ENCODE data around the gene MED16.
"Not testable (repeated sequence)": the region's sequence is repeated elsewhere in the genome, so short reads cannot be mapped to it uniquely, and the experiment has no call there.

The MED16 gene

DNA sequence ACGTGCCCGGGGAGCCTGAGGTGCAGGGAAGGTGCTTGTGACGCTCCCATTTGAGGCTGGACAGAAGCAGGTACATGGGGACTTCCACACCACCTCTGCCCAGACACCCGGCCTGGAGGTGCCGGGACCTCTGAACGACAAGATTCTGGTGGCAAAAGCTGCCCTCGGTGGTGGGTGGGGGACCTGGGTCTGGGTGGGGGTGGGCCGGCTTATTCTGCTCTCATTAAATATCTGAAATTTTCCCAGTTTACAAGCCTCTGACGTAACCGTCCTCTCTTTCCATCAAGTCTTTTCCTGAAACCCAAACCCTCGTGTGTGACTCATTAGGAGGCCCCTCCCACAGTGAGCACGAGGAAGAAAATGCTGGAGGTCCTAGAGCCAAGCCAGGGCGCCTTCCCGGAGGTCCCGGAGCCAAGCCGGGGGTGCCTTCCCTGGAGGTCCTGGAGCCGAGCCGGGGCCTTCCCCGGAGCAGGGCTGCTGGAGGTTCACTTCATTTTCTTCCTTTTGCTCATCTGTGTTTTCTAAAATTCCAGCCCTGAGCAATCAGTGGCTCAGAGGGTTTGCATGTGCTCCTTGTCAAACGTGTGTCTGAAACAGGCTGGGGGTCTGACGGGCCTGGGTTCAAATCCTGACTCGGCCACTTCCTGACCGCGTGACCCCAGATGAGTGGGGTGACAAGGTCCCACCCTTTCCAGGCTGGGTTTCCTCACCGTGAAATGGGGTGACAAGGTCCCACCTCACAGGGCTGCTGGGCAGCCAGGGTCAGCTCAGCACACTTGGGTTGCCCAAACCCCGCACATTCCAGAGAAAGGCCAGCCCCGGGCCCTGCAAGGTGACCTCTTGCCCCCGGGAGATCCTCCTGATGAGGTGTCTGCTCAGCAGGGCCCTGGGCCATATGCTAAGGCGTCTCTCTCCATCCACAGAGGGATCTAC, 23.5 kb downstream of the MED16 start:
- DNase-seq = no peak

DNA sequence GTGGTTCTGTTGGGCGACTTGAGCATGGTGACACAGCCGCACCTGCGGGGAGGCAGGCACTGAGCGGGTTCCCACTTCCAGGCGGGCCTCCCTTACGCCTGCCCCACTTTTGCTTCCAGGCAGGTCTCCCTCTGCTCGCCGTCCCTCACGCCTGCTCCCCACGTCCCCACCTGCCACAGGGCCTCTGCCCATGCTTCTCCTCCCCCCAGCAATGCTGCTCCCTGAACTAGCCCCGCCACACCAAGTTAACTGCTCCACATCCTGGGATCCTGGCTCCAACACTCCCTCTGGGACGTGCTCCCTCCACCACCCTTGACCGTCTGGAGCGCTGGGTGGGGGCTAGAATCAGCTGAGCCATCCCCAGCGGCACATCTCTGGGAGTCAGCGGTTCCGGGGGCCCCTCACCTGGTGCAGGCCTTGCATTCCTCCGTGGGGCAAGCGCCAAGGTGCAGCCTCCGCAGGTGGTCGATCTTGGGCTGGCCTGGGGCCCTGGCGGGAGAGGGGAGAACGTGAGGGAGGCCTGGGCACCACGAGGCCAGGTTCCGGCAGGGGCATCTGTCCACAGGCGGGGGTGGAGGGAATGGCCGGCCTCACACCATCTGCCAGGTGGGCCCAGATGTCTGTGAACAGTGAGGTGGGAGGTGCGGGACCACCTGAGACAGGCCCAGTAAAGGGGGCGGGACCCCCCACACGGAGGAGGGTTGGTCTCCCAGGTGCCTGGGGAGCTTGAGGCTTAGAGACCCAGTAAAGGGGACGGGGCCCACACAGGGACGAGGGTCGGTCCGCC, 24.3 kb downstream of the MED16 start:
- DNase-seq = no peak

DNA sequence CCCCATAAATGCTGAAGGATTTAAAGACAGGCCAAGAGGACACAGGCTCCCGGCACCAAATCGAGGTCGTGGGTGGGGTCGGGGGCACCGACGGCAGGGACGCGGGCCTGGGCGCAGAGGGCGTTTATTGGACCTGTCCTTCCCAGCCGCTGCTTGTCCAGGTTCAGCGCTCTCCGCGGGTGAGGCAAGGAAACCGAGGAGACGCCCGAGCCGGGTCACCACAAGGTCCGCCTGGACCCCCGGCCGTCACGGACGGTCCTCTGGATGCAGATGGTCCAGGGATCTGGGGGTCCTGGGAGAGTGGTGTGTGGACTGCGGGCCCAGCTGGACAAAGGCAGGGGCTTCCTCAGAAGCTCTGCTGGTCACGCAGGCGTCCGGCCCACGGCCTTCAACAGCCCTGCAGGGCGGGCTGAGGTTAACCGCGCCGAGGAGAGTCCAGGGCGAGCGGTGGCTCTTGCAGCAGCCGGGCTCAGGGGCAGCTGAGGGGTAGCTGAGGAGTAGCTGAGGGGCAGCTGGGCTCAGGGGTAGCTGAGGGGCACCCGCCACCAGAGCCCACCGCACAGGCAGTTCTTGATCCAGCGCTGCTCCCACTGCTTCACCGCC, 25.0 kb downstream of the MED16 start:
- no peak for DNase-seq

DNA sequence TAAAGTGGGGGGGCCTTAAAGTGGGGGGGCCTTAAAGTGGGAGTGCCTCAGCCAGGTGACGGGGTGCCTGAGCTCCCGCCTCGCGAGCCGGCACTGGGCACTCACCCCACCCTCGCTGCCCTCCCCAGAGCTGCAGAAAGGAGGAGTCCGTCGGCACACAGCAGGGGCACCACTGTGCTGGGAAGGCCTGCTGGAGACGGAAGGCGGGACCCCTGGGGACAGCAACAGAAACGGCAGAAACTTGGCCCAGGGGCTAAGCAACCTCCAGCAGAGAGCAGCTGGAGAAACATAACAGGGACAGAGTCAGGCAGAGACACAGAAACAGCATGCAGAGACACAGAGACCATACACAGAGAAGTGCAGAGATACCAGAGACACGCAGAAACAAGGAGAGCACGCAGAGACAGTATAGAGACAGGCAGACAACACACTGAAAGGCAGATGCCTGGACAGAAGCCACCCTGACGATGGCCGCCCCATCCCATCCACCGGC, 25.6 kb downstream of the MED16 start:
- no peak for DNase-seq

DNA sequence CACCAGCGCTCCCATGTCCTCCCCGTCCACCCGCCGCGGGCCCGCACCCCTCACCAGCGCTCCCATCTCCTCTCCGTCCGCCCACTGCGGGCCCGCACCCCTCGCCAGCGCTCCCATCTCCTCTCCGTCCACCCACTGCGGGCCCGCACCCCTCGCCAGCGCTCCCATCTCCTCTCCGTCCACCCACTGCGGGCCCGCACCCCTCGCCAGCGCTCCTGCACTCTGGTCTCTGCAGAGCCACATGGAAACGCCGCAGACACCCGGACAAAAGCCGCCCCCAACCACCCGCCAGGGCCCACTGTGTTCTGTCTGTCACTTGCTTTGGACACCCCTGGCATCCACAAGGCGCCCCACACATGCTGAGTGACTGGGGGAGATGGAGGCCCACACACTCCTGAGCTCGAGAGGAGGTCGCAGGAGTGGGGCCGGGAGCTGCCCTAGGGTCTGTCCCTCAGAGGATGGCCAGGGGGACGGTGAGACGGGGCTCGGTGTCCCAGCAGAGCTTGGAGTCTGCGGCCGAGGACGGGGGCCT, 26.2 kb downstream of the MED16 start:
- DNase-seq = no peak

DNA sequence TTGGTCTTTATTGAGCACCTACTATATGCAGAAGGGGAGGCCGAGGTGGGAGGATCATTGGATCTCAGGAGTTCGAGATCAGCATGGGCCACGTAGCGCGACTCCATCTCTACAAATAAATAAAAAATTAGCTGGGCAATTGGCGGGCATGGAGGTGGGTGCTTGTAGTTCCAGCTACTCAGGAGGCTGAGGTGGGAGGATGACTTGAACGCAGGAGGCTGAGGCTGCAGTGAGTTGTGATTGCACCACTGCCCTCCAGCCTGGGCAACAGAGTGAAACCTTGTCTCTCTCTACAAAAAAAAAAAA, 29.7 kb downstream of the MED16 start:
- no peak for DNase-seq

DNA sequence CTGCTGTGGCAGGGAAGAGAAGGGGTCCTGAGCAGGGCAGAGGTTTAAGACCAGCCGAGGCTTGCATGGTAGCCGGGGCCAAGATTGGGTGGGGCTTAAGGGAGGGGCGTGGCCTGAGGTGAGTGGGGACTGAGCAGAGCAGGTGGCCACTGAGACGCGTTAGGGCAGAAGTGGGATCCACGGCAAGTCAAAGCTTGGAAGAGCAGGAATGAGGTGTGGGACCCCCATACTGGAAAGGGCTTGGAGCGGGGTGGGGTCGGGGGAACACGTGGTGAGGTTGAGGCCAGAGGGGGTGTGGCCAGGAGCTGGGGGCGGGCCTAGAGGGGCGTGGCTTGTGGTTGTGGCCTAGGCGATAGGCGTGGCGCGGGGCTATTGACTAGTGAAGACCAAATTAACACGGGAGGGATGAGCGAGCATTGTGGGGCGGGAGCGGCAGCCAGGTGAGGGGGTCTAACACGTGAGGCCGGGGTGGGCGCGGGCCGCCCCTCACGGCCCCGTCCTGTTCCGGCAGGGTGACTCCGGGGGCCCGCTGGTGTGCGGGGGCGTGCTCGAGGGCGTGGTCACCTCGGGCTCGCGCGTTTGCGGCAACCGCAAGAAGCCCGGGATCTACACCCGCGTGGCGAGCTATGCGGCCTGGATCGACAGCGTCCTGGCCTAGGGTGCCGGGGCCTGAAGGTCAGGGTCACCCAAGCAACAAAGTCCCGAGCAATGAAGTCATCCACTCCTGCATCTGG, 30.2 kb downstream of the MED16 start:
- no peak for DNase-seq

DNA sequence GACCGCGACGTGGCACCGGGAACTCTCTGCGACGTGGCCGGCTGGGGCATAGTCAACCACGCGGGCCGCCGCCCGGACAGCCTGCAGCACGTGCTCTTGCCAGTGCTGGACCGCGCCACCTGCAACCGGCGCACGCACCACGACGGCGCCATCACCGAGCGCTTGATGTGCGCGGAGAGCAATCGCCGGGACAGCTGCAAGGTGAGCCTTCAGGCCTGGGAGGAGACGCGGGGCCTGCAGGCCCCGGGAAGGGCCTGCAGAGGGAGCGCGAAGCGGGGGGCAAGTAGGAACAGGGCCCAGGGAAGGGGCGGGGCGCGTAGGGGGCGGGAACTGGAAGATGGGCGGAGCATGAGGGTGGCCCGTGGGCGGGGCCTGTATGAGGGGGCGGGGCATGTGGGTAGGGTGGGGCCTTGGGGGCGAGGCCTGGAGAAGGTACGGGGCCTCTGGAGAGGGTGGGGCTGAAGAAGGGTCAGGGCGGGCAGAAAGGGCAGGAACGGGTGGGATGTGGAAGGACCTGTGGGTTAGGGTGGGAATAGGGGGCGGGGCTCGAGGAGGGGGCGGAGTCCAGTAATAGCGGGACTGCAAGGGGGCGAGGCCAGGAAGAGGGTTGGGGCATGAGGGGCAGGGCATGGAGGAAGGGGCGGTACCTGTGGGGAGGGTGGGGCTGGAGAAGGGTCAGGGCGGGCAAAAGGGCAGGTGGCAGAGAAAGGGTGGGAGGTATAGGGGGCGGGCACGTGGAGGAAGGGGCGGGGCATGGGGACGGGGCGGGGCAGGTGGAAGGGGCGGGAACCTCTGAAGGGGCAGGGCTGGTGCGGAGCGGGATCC, 31.0 kb downstream of the MED16 start:
- DNase-seq = peak; percentile 50

DNA sequence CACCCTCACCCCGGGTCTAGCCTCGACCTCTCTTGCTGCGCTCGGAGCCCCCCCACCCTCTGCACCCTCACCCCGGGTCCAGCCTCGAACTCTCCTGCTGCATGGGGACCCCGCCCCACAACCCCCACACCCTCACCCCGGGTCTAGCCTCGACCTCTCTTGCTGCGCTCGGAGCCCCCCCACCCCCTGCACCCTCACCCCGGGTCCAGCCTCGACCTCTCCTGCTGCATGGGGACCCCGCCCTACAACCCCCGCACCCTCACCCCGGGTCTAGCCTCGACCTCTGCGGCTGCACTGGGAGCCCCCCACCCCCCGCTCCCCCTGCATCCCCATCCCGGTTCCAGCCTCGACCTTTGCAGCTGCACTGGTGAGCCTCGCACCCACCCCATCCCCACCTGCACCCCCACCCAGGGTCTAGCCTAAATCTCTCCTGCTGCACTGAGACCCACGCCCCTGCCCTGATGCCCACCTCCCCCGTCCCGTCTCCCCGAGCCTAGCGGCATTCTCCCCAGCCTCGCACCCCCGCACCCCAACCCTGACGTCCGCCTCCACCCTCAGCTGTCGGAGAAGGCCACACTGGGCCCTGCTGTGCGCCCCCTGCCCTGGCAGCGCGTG, 31.7 kb downstream of the MED16 start:
- DNase-seq = no peak

DNA sequence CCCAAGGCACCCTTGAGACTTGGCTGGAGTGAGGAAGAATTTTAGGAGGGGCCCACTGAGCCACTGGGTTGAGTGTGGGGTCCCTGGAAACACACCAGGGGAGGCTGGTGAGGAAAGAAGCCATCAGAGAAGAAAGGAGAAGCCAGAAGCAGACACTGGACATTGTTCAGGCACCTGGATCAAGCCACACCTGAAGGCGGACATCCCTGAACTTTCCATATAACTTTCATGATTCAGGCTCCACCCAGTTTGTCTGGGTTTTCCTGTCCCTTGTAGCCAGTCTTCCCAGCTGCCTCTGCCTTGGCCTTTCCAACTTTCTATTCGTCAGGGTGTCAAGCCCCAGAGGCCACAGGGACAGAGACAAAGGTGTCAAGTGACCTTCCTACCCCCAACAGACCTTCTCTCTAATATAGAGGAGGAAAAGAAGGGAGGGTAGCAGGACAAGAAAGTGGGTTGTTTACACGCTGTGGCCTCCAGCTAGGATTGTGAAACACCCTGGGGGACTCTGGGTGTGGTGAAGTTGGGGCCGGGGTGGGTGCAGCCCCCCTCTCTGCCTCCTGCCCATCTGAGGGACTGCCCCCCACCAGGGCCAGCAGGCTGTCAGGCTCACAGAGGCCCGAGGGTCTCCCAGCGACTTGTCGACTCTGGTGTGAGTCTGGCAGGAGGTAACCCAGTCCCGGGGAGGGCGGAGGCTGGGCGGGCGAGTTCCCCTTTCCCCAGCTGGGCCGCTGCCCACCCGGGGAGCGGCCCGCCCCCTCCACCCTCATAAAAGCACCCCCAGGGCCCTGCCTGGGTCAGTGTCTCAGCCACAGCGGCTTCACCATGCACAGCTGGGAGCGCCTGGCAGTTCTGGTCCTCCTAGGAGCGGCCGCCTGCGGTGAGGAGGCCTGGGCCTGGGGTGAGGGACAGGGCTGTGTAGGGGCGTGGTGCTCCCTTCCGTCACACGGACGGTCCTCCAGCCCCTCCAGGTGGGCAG, 33.8 kb downstream of the MED16 start, which contains the start of gene CFD:
TSS of gene CFD (plus strand) at position 797 of the 976 bp plus-strand sequence. CDS start at position 823, 26 bp downstream.
- no peak for DNase-seq

DNA sequence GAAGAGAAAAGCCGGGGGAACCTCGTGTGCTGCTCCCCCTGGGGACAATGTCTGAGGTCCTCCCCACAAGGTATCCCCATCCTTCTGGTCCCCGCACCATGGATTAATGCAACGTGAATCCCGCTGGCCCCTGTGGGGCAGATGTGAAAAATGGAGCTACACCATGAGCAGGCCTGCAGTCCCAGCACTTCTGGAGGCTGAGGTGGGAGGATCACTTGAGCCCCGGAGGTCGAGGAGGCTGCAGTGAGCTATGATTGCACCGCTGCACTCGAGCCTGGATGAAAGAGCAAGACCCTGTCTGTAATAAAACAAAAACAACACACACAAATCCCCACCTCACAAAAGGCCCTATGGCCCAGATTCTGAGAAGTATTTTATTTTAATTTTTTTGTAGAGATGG, 34.7 kb downstream of the MED16 start:
- no peak for DNase-seq

DNA sequence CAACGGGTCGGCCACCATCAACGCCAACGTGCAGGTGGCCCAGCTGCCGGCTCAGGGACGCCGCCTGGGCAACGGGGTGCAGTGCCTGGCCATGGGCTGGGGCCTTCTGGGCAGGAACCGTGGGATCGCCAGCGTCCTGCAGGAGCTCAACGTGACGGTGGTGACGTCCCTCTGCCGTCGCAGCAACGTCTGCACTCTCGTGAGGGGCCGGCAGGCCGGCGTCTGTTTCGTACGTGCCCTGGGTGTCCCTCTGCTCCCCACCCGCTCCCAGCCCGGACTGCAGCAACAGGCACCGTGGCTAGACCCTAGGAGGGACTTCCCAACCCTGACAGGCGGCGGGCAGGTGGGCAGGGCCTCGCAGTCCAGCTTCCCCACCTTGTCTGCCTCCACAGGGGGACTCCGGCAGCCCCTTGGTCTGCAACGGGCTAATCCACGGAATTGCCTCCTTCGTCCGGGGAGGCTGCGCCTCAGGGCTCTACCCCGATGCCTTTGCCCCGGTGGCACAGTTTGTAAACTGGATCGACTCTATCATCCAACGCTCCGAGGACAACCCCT, 37.3 kb downstream of the MED16 start:
- DNase-seq = no peak

DNA sequence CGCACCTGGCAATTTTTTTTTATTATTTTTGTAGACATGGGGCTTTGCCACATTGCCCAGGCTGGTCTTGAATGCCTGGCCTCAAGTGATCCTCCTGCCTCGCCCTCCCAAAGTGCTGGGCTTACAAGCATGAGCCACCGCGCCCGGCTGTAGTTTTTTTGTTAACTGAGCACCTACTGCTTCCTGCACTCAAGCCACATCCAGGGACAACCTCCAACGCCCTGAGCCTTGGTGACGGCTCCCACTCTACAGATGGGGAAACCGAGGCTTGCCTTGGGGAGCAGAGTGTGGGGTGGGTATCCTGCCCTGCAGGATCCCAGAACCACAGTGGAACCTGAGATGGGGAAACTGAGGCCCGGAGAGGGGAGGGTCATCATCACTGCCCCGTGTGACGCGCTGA, 37.8 kb downstream of the MED16 start:
- DNase-seq = no peak

DNA sequence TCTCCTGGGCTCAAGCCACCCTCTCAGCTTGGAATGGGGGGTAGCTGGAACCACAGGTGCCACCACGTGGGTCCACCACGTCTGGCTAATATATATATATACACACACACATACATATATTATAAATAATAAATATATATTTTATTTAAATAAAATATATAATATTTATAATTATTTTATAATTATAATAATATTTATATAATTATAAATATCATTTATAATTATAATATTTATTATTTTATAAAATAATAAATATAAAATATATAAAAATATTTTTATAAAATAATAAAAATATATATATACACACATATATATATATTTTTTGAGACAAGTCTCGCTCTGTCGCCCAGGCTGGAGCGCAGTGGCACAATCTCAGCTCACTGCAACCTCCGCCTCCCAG, 38.4 kb downstream of the MED16 start:
- DNase-seq = no peak

DNA sequence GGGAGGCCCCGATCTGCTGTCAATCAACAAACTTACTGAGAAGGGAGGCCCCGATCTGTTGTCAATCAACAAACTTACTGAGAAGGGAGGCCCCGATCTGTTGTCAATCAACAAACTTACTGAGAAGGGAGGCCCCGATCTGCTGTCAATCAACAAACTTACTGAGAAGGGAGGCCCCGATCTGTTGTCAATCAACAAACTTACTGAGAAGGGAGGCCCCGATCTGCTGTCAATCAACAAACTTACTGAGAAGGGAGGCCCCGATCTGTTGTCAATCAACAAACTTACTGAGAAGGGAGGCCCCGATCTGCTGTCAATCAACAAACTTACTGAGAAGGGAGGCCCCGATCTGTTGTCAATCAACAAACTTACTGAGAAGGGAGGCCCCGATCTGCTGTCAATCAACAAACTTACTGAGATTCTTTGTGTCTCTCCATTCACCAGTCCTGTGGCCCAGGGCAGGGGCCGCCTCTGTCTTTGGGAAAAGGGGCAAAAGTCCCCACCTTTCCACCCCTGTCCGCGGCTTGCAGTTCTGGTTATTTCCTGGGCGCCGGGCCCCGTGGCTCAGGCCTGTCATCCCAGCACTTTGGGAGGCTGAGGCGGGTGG, 39.3 kb downstream of the MED16 start:
- DNase-seq = not testable (repeated sequence)

DNA sequence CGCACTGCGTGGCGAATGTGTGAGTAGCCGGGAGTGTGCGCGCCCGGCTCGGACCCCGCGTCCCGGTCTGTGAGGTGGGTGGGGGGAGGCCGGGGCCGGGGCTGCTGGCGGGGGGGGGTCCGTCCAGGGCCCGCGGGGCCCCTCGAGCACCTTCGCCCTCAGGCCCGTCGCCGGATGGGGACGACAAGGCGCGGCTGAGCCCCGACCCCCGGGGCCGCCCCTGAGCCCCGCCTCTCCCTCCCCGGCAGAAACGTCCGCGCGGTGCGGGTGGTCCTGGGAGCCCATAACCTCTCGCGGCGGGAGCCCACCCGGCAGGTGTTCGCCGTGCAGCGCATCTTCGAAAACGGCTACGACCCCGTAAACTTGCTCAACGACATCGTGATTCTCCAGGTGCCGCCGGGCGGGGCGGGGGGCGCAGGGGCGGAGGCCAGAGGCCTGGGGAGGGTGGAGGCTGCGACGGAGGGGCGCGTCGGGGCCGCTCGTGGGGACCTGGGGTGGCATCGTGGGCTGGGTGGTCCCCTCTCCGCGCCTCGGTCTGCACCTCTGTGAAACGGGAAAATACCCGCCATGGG, 39.9 kb downstream of the MED16 start:
- DNase-seq = no peak

DNA sequence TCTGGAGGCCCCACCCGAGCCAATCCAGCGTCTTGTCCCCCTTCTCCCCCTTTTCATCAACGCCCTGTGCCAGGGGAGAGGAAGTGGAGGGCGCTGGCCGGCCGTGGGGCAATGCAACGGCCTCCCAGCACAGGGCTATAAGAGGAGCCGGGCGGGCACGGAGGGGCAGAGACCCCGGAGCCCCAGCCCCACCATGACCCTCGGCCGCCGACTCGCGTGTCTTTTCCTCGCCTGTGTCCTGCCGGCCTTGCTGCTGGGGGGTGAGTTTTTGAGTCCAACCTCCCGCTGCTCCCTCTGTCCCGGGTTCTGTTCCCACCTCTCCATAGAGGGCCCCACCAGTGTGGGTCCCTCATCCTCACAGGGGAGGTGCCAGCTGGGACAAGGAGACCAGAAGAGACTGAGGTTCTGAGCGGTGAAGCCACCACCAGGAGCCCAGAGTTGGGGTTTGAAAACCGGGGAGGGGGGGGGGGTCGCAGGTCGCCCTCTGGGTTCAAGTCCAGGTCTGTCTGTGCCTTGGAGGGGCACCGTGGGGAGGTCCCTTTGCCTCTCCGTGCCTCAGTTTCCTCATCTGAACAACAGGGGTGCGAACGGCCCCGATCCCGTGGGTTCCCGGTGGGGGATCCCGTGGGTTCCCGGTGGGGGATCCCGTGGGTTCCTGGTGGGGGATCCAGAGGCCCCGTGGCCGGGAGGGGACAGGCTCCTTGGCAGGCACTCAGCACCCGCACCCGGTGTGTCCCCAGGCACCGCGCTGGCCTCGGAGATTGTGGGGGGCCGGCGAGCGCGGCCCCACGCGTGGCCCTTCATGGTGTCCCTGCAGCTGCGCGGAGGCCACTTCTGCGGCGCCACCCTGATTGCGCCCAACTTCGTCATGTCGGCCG, 40.6 kb downstream of the MED16 start, which contains the start of gene ELANE:
TSS of gene ELANE (plus strand) at position 168 of the 878 bp plus-strand sequence. CDS start at position 194, 26 bp downstream.
- no peak for DNase-seq

DNA sequence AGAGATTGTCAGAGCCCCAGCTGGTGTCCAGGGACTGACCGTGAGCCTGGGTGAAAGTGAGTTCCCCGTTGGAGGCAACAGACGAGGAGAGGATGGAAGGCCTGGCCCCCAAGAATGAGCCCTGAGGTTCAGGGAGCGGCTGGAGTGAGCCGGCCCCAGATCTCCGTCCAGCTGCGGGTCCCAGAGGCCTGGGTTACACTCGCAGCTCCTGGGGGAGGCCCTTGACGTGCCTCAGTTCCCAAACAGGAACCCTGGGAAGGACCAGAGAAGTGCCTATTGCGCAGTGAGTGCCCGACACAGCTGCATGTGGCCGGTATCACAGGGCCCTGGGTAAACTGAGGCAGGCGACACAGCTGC, 42.0 kb downstream of the MED16 start:
- DNase-seq = no peak
